ENCODE results near the gene SLC38A11.

DNA sequence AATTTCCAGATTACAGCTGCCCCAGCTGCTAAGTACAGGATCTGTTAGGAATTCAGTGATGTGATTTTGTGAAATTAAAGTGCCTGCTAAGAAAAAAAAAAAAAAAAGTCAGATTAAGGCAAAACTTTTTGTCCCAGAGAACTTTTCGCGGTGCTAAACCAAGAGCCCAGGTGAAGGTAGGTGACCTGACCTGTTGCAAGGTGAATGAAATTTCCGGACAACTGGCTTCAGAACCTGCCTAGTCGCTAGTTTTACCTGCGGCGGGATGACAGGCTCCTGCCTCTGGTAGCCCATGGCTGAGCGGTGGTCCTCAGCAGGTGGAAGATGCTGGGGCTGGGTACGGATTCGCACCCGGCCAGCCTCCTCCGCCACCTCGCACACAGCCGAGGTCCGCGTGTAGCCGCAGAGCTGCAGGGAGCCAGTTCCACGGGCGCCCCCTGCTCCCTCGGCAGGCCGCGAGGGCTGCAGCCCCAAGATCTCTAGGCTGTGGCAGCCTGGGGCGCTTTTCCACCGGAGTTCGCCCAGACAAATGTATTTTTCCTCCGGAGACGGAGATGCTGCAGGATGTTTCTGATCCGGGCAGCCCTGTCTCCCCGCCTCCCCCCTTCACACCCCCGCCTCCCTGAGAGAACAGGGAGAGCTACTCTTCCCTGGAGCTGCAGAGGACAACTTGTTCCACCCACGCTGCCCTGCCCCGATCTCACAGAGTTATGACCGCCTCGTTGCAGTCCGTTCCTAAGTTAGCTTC, at the start of gene SLC38A11:
- TF ChIP-seq, protein P1, sequence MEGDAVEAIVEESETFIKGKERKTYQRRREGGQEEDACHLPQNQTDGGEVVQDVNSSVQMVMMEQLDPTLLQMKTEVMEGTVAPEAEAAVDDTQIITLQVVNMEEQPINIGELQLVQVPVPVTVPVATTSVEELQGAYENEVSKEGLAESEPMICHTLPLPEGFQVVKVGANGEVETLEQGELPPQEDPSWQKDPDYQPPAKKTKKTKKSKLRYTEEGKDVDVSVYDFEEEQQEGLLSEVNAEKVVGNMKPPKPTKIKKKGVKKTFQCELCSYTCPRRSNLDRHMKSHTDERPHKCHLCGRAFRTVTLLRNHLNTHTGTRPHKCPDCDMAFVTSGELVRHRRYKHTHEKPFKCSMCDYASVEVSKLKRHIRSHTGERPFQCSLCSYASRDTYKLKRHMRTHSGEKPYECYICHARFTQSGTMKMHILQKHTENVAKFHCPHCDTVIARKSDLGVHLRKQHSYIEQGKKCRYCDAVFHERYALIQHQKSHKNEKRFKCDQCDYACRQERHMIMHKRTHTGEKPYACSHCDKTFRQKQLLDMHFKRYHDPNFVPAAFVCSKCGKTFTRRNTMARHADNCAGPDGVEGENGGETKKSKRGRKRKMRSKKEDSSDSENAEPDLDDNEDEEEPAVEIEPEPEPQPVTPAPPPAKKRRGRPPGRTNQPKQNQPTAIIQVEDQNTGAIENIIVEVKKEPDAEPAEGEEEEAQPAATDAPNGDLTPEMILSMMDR (conservative IDR thresholded peaks at IDR 0.05; ENCODE audit: low read length): no peak
- no peak for TF ChIP-seq EZH2phosphoT487 (IDR thresholded peaks at IDR 0.05; ENCODE audit: borderline replicate concordance)

Data from Loucy (cell line).